ENCODE results near the gene RNF7.

GRCh38 chr3:141754032-141754431 lies 15.9 kb downstream of the RNF7 start:
- no peak for TF ChIP-seq EZH2 (optimal IDR thresholded peaks at IDR 0.05; ENCODE audit: low read depth, low read length)
- TF ChIP-seq, protein P1, sequence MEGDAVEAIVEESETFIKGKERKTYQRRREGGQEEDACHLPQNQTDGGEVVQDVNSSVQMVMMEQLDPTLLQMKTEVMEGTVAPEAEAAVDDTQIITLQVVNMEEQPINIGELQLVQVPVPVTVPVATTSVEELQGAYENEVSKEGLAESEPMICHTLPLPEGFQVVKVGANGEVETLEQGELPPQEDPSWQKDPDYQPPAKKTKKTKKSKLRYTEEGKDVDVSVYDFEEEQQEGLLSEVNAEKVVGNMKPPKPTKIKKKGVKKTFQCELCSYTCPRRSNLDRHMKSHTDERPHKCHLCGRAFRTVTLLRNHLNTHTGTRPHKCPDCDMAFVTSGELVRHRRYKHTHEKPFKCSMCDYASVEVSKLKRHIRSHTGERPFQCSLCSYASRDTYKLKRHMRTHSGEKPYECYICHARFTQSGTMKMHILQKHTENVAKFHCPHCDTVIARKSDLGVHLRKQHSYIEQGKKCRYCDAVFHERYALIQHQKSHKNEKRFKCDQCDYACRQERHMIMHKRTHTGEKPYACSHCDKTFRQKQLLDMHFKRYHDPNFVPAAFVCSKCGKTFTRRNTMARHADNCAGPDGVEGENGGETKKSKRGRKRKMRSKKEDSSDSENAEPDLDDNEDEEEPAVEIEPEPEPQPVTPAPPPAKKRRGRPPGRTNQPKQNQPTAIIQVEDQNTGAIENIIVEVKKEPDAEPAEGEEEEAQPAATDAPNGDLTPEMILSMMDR (IDR thresholded peaks at IDR 0.05; ENCODE audit: low read length): no peak
